SK-N-SH (cell line): ENCODE measurements around the gene CPZ. TPM values are rescaled to one million over a fixed set of nuclear protein-coding genes. Genes with fewer than 3 reads are reported as not detected.
A peak's percentile ranks its signal among the peaks of the same experiment; 100 is the strongest.

Experiments used
- CTCF ChIA-PET: fragments of 300-600, 350-600 bp; formaldehyde crosslinking; extraction: SDS; loops from one replicate; lab custom pipeline; 2021; lab: Yijun Ruan, JAX
- POLR2A ChIA-PET: fragments of 350-600 bp; sonication (Branson Sonifier 250); formaldehyde crosslinking; extraction: SDS; loops from one replicate; lab custom pipeline; 2020; ENCODE audit warnings: antibody characterized with exemption, inconsistent platforms; lab: Yijun Ruan, JAX
- DNase-seq: peaks from one replicate; pipeline ENCODE4 v3.0.0; 2012
- H2AFZ ChIP-seq: fragments of 200-600 bp; sonication (generic); 2 replicates; pipeline ENCODE4 v1.8.1; 2016; ENCODE audit warnings: antibody characterized with exemption, mild to moderate bottlenecking, low read depth
- H3F3A ChIP-seq: fragments of 200-600 bp; sonication (generic); replicated peaks from 2 replicates; pipeline ENCODE3; 2016; ENCODE audit warnings: antibody characterized with exemption, mild to moderate bottlenecking; ENCODE audit not compliant: insufficient read depth
- H3K27ac ChIP-seq, 2 experiments: fragments of 200-500 bp in 1 of 2; fragments of 200-600 bp in 1 of 2; sonication (Bioruptor generic) in 1 of 2; sonication (generic), shearing (Covaris generic) in 1 of 2; 2 replicates each; pipeline versions ENCODE4 v1.5.1 to v1.6.1; 2014 to 2016; ENCODE audit warnings: low read depth in 2 of 2, inconsistent platforms in 1 of 2, low read length in 1 of 2, mild to moderate bottlenecking in 1 of 2, mixed read lengths in 1 of 2
- H3K27me3 ChIP-seq: fragments of 200-600 bp; sonication (generic), shearing (Covaris generic); 2 replicates; pipeline ENCODE4 v1.6.1; 2016; ENCODE audit warnings: mixed run types; ENCODE audit not compliant: insufficient read depth
- H3K36me3 ChIP-seq, 2 experiments: fragments of 200-500 bp in 1 of 2; fragments of 200-600 bp in 1 of 2; sonication (Bioruptor generic) in 1 of 2; sonication (generic) in 1 of 2; replicated peaks in 1 of 2; 2 replicates each; pipeline versions ENCODE3 to v1.5.1; 2014 to 2016; ENCODE audit warnings: low read length in 1 of 2, mild to moderate bottlenecking in 1 of 2; ENCODE audit not compliant: insufficient read depth in 2 of 2, control insufficient read depth in 1 of 2
- H3K4me1 ChIP-seq, 2 experiments: fragments of 200-500 bp in 1 of 2; fragments of 200-600 bp in 1 of 2; sonication (Bioruptor generic) in 1 of 2; sonication (generic), shearing (Covaris generic) in 1 of 2; 2 replicates each; pipeline versions ENCODE4 v1.5.1 to v1.6.1; 2014 to 2016; ENCODE audit warnings: low read depth in 1 of 2, low read length in 1 of 2, mixed run types in 1 of 2; ENCODE audit not compliant: insufficient read depth in 2 of 2, control insufficient read depth in 1 of 2
- H3K4me2 ChIP-seq: fragments of 200-600 bp; sonication (generic), shearing (Covaris generic); 2 replicates; pipeline ENCODE4 v1.6.1; 2017; ENCODE audit warnings: mixed run types
- H3K4me3 ChIP-seq, 2 experiments: fragments of 200-500 bp in 1 of 2; fragments of 200-600 bp in 1 of 2; sonication (Bioruptor generic) in 1 of 2; sonication (generic), shearing (Covaris generic) in 1 of 2; 2 replicates each; pipeline versions ENCODE4 v1.5.1 to v1.8.1; 2014 to 2016; ENCODE audit warnings: low read depth in 2 of 2, inconsistent platforms in 1 of 2, low read length in 1 of 2, mild to moderate bottlenecking in 1 of 2, mixed read lengths in 1 of 2, moderate library complexity in 1 of 2
- H3K79me2 ChIP-seq: fragments of 200-600 bp; sonication (generic); 2 replicates; pipeline ENCODE4 v1.8.1; 2017; ENCODE audit warnings: mild to moderate bottlenecking; ENCODE audit not compliant: insufficient read depth
- H3K9ac ChIP-seq: fragments of 200-600 bp; sonication (generic); 2 replicates; pipeline ENCODE4 v1.6.1; 2017; ENCODE audit warnings: mixed run types
- H3K9me2 ChIP-seq: fragments of 200-600 bp; sonication (generic); 2 replicates; pipeline ENCODE4 v1.6.1; 2017; ENCODE audit warnings: mixed run types
- H3K9me3 ChIP-seq: fragments of 200-600 bp; sonication (generic); 2 replicates; pipeline ENCODE4 v1.6.1; 2017; ENCODE audit warnings: mixed run types, mild to moderate bottlenecking, moderate library complexity
- H4K20me1 ChIP-seq: fragments of 200-600 bp; sonication (generic); 2 replicates; pipeline ENCODE4 v1.6.1; 2017; ENCODE audit warnings: mild to moderate bottlenecking, mixed run types; ENCODE audit not compliant: insufficient read depth
- CHD2 ChIP-seq: fragments of 150-350 bp; IDR thresholded peaks from 2 replicates; pipeline ENCODE4 v1.6.1; 2018; ENCODE audit warnings: low read length; ENCODE audit not compliant: partially characterized antibody
- EP300 ChIP-seq, 2 experiments: IDR thresholded peaks; 2 replicates each; pipeline versions ENCODE4 v1.4.0 to v1.6.1; 2012; ENCODE audit warnings: borderline replicate concordance in 1 of 2, low read depth in 1 of 2, low read length in 1 of 2
- EZH2phosphoT487 ChIP-seq: fragments of 200-600 bp; sonication (generic); IDR thresholded peaks from 2 replicates; pipeline ENCODE4 v1.6.1; 2017; ENCODE audit warnings: low read depth, mixed run types, mild to moderate bottlenecking, antibody characterized with exemption, moderate library complexity, borderline replicate concordance
- NRF1 ChIP-seq: IDR thresholded peaks from 2 replicates; pipeline ENCODE4 v1.6.1; 2012; ENCODE audit warnings: low read depth, mild to moderate bottlenecking, low read length
- RFX5 ChIP-seq: IDR thresholded peaks from 2 replicates; pipeline ENCODE4 v1.6.1; 2012; ENCODE audit warnings: mild to moderate bottlenecking, improper control_type of control experiment, low read length
- SIN3A ChIP-seq: IDR thresholded peaks from 2 replicates; pipeline ENCODE4 v1.6.1; 2012; ENCODE audit warnings: low read depth, mild to moderate bottlenecking, low read length, moderate library complexity, borderline replicate concordance
- ZBTB33 ChIP-seq: IDR thresholded peaks from 2 replicates; pipeline ENCODE4 v1.4.0; 2012; ENCODE audit warnings: low read depth, borderline replicate concordance
- WGBS: methylation state at CpG from one replicate; pipeline ENCODE4 v1.1.6; 2017; ENCODE audit warnings: low lambda C conversion rate; 5-methylcytosine and 5-hydroxymethylcytosine counted together
- polyA plus RNA-seq, 3 experiments: library from polyadenylated mRNA; depleted of rRNA; stranded (reverse); fragments of >200 nt; gene quantifications; 2 replicates each; pipeline ENCODE4 v1.2.3, GENCODE V29; 2012
- TF ChIP-seq, protein P1 (sequence below): fragments of 150-350 bp; IDR thresholded peaks from 2 replicates; pipeline ENCODE4 v1.6.1; 2016; ENCODE audit warnings: mild to moderate bottlenecking, low read depth, low read length

The CPZ gene
- polyA plus RNA-seq, 1 of the 3 experiments (the other 2 are of a cell fraction): not detected

- H3K9me2 ChIP-seq: no peaks in the 10 kb centered on the region
- no peaks in the 10 kb centered on the region for H3K36me3 ChIP-seq
- no peaks in the 10 kb centered on the region for H3F3A ChIP-seq
- no peak overlapping the region for H3K4me2 ChIP-seq
- H3K9me3 ChIP-seq: no peaks in the 10 kb centered on the region
- TF ChIP-seq CHD2 (no peak), ZBTB33 (no peak), EP300 (IDR thresholded peaks at IDR 0.05; ENCODE audit: borderline replicate concordance in 1 of 2, low read depth in 1 of 2, low read length in 1 of 2) (no peak), EZH2phosphoT487 (no peak), SIN3A (no peak), NRF1 (no peak), RFX5 (no peak)
- H3K79me2 ChIP-seq: no peaks in the 10 kb centered on the region
- POLR2A ChIA-PET: no interaction called here
- CTCF ChIA-PET: interaction anchor here (1.0 kb wide), 1 partner anchor 81 kb away, joined by 3 read pairs; no protein-coding TSS in a partner anchor
- peak; percentile 15 for DNase-seq
- H3K9ac ChIP-seq: no peak overlapping the region
- no peaks in the 10 kb centered on the region for H3K27me3 ChIP-seq
- no peaks in the 10 kb centered on the region for H3K4me1 ChIP-seq
- no peak overlapping the region for H3K4me3 ChIP-seq
- no peak overlapping the region for H2AFZ ChIP-seq
- no peak overlapping the region for H3K27ac ChIP-seq
- 63% methylated on average over 5 of the region's 14 CpGs for WGBS
- H4K20me1 ChIP-seq: no peaks in the 10 kb centered on the region
Observed at GRCh38 chr4:8548731-8549351, 43.7 kb upstream of the CPZ start.

GRCh38 chr4:8549352-8549931 is 43.1 kb upstream of the CPZ start:
- Histone ChIP-seq H3K9me2 (no peaks in the 10 kb centered on the region), H3K27me3 (no peaks in the 10 kb centered on the region), H3K27ac (no peak overlapping the region), H3F3A (no peaks in the 10 kb centered on the region), H4K20me1 (no peaks in the 10 kb centered on the region), H2AFZ (no peak overlapping the region), H3K79me2 (no peaks in the 10 kb centered on the region), H3K9me3 (no peaks in the 10 kb centered on the region), H3K4me1 (no peaks in the 10 kb centered on the region), H3K9ac (no peak overlapping the region), H3K4me3 (no peak overlapping the region), H3K4me2 (no peak overlapping the region), H3K36me3 (no peaks in the 10 kb centered on the region)
- ChIA-PET POLR2A (no interaction called here), CTCF (interaction anchor here (1.0 kb wide), 1 partner anchor 81 kb away, joined by 3 read pairs; no protein-coding TSS in a partner anchor)
- peak; percentile 14 for DNase-seq
- WGBS: 83% methylated on average over 9 of the region's 11 CpGs
- TF ChIP-seq, protein P1, sequence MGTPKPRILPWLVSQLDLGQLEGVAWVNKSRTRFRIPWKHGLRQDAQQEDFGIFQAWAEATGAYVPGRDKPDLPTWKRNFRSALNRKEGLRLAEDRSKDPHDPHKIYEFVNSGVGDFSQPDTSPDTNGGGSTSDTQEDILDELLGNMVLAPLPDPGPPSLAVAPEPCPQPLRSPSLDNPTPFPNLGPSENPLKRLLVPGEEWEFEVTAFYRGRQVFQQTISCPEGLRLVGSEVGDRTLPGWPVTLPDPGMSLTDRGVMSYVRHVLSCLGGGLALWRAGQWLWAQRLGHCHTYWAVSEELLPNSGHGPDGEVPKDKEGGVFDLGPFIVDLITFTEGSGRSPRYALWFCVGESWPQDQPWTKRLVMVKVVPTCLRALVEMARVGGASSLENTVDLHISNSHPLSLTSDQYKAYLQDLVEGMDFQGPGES: no peak
- TF ChIP-seq NRF1: no peak
